ENCODE data around the gene IRGQ.

IRGQ gene

DNA sequence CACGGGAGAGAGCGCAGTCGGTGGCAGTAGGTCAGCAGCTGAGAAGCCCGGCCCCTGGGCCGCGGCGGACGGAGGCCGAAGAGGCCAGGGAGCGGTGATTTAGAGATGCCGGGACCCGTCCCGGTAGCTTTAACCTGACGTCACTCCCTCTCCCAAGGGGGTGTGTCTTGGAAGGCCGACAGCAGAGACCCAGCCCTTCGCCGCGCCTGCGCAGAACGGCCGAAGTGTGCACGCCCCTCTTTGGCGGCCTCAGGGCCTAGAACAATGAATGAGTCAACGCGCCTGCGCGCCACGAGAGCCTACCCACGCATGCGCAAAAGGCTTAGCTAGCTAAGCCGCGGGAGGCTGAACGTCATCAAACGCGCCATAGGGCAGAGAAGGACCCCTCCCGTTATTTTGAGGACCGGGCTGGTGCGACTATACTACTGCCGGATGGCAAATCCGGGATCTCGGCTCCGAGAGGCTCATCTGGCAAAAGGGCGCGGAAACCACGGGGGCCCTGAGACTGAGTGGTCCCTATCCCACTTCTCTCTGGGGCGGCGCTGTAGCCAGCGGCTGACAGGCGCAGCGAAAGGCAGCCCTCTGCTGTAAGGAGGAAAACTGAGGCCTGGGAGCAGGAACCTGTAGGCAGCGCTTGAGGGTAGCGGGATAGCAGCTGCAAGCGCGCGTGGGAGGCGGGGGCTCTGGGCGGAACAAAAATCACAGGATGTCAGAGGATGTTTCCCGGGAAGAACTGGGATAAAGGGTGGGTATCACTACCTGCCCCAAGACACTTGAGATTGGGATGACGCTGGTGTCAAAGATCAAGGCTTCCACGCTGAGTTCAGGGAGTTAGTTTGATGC lies at the start of gene IRGQ, which contains the start of gene ZNF576:
Gene IRGQ (minus strand): TSS at position 136 of the 843 bp plus-strand sequence. CDS start 796 bp downstream, outside the sequence.
Gene ZNF576 (plus strand): TSS at position 597 of the 843 bp plus-strand sequence. CDS start 514 bp downstream, outside the sequence.
- 0 out of 2 replicates have a peak, but pooled peaks have one; percentile 18 for TF ChIP-seq GATA2 (IDR thresholded peaks at IDR 0.05; ENCODE audit: low read depth, low read length)
- no peak for TF ChIP-seq GATA3 (IDR thresholded peaks at IDR 0.05; ENCODE audit: low read depth, low read length)

DNA sequence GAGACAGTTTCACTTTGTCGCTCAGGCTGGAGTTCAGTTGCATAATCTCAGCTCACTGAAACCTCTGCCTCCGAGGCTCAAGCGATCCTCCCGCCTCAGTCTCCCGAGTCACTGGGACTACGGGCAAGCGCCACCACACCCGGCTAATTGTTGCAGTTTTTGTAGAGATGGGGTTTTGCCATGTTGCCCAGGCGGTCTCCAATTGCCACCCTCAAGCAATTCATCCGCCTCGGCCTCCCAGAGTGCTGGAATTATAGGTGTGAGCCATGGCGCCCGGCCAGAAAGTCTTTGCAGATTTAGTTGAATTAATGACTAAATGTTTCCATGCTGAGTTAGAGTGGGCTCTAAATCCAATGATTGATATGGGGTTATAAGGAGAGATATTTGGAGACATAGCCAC lies 48.2 kb upstream of the IRGQ start:
- no peak for TF ChIP-seq GATA2 (IDR thresholded peaks at IDR 0.05; ENCODE audit: low read depth, low read length)
- no peak for TF ChIP-seq GATA3 (IDR thresholded peaks at IDR 0.05; ENCODE audit: low read depth, low read length)

GRCh38 chr19:43643326-43643725 lies 47.4 kb upstream of the IRGQ start:
- TF ChIP-seq GATA3 (IDR thresholded peaks at IDR 0.05; ENCODE audit: low read depth, low read length) (no peak), GATA2 (IDR thresholded peaks at IDR 0.05; ENCODE audit: low read depth, low read length) (no peak)

DNA sequence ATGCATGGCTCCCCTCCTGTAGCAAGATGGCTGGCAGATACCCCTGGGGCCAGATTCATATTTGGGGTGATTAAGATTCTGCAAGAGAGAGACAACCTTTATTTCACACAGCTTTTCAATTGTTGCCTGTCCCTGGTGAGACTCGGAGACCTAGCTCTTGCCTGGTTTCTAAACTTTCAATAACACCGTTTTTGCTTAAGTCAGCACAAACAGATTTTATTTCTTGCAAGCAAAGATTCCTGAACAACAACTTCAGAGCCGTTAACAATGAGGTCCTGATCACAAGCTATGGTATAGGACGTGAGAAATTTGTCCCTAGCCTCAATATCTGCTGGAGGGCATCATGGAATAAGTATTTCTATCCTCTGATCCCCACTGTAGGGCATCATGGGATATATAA lies 46.6 kb upstream of the IRGQ start:
- TF ChIP-seq GATA2 (IDR thresholded peaks at IDR 0.05; ENCODE audit: low read depth, low read length) (no peak), GATA3 (IDR thresholded peaks at IDR 0.05; ENCODE audit: low read depth, low read length) (no peak)

- TF ChIP-seq GATA3 (IDR thresholded peaks at IDR 0.05; ENCODE audit: low read depth, low read length): no peak
- no peak for TF ChIP-seq GATA2 (IDR thresholded peaks at IDR 0.05; ENCODE audit: low read depth, low read length)
These were observed 45.4 kb upstream of the IRGQ start for GRCh38 chr19:43641333-43641732.

GRCh38 chr19:43640424-43640757 lies 44.5 kb upstream of the IRGQ start:
- TF ChIP-seq GATA3 (IDR thresholded peaks at IDR 0.05; ENCODE audit: low read depth, low read length) (no peak), GATA2 (IDR thresholded peaks at IDR 0.05; ENCODE audit: low read depth, low read length) (no peak)

DNA sequence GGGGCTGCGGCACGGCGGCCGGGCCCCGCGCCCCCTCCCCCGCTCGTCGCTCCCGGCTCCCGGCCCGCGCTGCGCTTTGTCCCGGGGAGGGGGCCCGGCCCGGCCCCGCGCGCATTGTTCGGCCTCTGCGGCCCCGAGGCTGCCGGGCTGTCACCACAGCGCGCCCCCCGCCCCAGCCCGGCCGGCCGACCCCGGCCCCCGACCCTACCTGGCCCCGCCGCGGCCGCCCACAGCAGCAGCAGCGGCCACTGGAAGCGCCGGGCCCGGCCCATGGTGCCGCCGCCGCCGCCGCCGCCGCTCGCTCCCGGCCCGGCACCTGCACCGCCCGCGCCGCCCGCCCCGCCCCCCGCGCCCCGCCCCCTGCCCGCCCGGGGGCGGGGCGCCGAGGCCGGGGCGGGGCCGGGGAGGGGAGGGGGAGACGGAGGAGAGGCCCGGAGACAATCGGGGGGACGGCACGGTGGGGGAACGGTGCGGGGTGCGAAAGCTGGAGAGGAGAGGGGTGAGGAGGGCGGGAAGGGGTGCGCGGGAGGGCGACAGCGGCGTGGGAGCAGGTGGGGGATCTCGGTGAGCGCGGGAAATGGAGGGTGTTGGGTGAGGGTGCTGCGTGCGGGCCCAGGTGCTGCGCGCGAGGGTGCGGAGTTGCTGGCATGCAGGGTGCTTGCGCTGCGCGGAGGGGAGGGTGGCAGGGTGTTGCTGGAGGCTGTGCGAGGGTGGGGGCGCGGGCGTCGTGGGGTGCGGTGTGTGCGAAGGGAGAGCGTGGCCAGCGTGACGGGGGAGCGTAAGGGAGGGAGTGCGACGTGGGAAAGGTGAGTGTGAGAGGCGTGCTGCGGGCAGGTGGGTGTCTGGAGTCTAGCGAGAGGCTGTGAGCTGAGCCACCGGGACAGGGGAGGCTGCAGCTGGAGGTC lies 43.8 kb upstream of the IRGQ start, which contains the start of gene CADM4:
Gene CADM4 (minus strand): TSS at position 332 of the 905 bp plus-strand sequence. CDS start 60 bp downstream, at position 272.
- no peak for TF ChIP-seq GATA2 (IDR thresholded peaks at IDR 0.05; ENCODE audit: low read depth, low read length)
- TF ChIP-seq GATA3 (IDR thresholded peaks at IDR 0.05; ENCODE audit: low read depth, low read length): no peak

DNA sequence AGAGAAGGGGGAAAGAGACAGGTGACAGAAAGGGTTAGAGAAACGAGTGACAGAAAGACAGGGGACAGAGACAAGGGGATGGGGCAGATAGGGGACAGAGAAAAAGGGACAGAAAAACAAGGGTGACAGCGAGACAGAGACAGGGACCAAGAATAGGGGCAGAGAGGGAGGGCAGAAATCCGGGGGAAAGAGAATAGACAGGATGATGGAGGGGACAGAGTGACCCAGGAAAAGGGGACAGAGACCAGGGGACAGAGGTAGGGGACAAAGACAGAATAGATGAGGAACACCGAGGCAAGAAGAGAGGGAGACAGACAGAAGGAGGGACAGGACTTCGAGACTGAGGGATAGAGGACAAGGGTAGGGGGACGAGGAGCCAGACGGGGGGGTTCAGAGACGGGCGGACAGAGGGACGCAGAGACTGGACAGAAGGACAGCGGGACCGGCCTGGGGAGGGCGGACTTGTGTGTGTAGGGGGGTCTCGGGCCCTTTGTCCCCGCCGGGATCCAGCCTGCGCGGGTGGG lies 43.1 kb upstream of the IRGQ start:
- TF ChIP-seq GATA2 (IDR thresholded peaks at IDR 0.05; ENCODE audit: low read depth, low read length) (no peak), GATA3 (IDR thresholded peaks at IDR 0.05; ENCODE audit: low read depth, low read length) (no peak)

DNA sequence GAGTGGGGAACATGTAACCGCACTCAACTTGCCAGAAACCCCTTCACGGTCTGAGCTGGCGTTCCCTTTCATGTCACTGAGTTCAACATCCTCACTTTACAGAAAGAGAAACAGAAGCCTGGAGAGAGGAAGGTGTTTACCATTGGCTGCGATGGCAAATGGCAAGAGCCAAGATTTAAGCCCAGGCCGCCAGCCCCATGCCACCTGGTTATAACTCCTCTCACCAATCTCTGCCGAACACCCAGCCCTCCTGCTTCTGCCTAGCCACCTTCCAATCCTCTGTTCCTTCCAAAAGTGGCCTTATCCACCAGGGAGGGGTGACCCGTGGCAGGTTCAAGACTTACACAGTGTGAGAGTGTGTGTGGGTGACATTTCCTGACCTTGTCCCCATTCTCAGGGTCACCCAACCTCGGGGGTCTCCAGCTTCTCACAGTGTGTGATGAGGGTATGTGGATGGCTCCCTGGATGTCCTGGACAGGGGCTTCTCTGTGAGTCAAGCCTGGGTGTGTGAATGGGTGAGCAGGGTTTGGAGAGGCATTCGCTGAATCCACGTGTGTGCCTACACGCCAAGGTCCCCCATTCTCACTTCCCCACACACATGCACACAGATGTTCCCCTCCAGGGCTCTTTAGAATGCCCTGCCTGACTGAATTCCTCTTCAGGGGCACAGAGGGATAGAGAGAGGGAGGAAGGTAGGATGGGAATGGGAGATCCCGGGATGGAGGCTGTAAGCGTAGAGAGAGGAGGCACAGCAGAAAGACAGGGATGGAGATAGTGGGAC lies 42.5 kb upstream of the IRGQ start:
- TF ChIP-seq GATA2 (IDR thresholded peaks at IDR 0.05; ENCODE audit: low read depth, low read length) (no peak), GATA3 (IDR thresholded peaks at IDR 0.05; ENCODE audit: low read depth, low read length) (no peak)

GRCh38 chr19:43636121-43636683 lies 40.3 kb upstream of the IRGQ start:
- TF ChIP-seq GATA3 (IDR thresholded peaks at IDR 0.05; ENCODE audit: low read depth, low read length) (no peak), GATA2 (IDR thresholded peaks at IDR 0.05; ENCODE audit: low read depth, low read length) (no peak)

GRCh38 chr19:43634872-43635560 lies 39.1 kb upstream of the IRGQ start:
- TF ChIP-seq GATA2 (IDR thresholded peaks at IDR 0.05; ENCODE audit: low read depth, low read length) (no peak), GATA3 (IDR thresholded peaks at IDR 0.05; ENCODE audit: low read depth, low read length) (no peak)

GRCh38 chr19:43634506-43634871 lies 38.6 kb upstream of the IRGQ start:
- TF ChIP-seq GATA2 (IDR thresholded peaks at IDR 0.05; ENCODE audit: low read depth, low read length): no peak
- no peak for TF ChIP-seq GATA3 (IDR thresholded peaks at IDR 0.05; ENCODE audit: low read depth, low read length)

GRCh38 chr19:43634068-43634467 lies 38.1 kb upstream of the IRGQ start:
- TF ChIP-seq GATA2 (IDR thresholded peaks at IDR 0.05; ENCODE audit: low read depth, low read length) (no peak), GATA3 (IDR thresholded peaks at IDR 0.05; ENCODE audit: low read depth, low read length) (no peak)

Measured in SH-SY5Y (cell line).